Mammary epithelial cell (primary cell): ENCODE results near the gene RFNG.

Source experiments
- CTCF ChIP-seq, 2 donors: IDR thresholded peaks in 1 of 2; conservative IDR thresholded peaks in 1 of 2; 2 replicates each; pipeline ENCODE4 v1.5.1; 2011 to 2012; ENCODE audit warnings: inconsistent platforms in 2 of 2, low read length in 2 of 2, mild to moderate bottlenecking in 2 of 2, control low read depth in 1 of 2, low read depth in 1 of 2; ENCODE audit not compliant: insufficient read depth in 1 of 2; ENCODE audit errors: extremely low read depth in 1 of 2
- EZH2 ChIP-seq: IDR thresholded peaks from 2 replicates; pipeline ENCODE4 v1.6.1; 2012; ENCODE audit warnings: low read length, inconsistent platforms, borderline replicate concordance

DNA sequence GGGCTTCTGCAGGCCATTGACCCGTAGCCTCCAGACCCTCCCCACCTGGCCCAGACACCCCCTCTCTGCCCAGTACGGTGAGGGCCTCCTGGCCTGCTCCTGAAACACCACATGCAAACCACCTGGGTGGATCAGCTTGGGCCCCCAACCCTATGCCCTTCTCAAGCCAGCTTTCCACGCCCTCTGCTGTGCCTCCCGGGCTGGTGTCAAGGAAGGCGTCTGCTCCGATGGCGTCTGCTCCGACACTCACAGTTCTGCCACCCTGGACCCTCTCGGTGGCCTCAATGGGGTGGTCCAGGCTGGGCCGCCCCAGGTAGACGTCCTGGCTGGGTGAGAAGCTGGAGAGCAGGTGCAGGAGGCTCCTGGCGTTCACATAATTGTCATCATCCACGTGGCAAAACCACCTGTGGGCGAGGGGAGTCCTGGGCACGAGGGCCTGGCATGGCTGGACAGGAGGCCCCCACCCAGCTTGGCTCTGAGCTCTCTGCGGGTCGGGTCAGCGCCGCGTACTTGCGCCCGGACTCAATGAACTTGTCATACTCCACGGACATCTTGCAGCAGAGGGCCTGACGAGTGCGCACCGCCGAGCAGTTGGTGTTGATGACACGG is 1.4 kb downstream of the RFNG start:
- TF ChIP-seq CTCF (conservative IDR thresholded peaks at IDR 0.05 in 1 of 2, IDR thresholded peaks at IDR 0.05 in 1 of 2; ENCODE audit: extremely low read depth in 1 of 2, insufficient read depth in 1 of 2, low read depth in 1 of 2, low read length in 2 of 2) (no peak), EZH2 (no peak)
